Stimulated activated memory B cell treated with anti-CD40 and anti-IgM and Interleukin-4, amounts not matched to agents 10 μg/mL and 1 μg/mL and 100 μg/mL, for 72 hours (primary cell): ENCODE data around the gene TDP1.

Source experiments
- ATAC-seq: fragments of 150-1000 bp; cut with Tn5 transposase; 2 replicates; pipeline ENCODE4 v1.10.0; 2021
- H3K27ac Mint-ChIP-seq: one replicate; pipeline ENCODE4 v1.8.0; 2022; ENCODE audit warnings: mild to moderate bottlenecking, mixed read lengths
- H3K27me3 Mint-ChIP-seq: one replicate; pipeline ENCODE4 v1.8.0; 2022; ENCODE audit warnings: mixed read lengths
- H3K36me3 Mint-ChIP-seq: one replicate; pipeline ENCODE4 v1.8.0; 2022; ENCODE audit warnings: mixed read lengths
- H3K4me1 Mint-ChIP-seq: one replicate; pipeline ENCODE4 v1.8.0; 2022; ENCODE audit warnings: mixed read lengths
- H3K4me3 Mint-ChIP-seq: one replicate; pipeline ENCODE4 v1.8.0; 2022; ENCODE audit warnings: mild to moderate bottlenecking, moderate library complexity, mixed read lengths
- H3K9me3 Mint-ChIP-seq: one replicate; pipeline ENCODE4 v1.8.0; 2022; ENCODE audit warnings: mixed read lengths

Gene TDP1

DNA sequence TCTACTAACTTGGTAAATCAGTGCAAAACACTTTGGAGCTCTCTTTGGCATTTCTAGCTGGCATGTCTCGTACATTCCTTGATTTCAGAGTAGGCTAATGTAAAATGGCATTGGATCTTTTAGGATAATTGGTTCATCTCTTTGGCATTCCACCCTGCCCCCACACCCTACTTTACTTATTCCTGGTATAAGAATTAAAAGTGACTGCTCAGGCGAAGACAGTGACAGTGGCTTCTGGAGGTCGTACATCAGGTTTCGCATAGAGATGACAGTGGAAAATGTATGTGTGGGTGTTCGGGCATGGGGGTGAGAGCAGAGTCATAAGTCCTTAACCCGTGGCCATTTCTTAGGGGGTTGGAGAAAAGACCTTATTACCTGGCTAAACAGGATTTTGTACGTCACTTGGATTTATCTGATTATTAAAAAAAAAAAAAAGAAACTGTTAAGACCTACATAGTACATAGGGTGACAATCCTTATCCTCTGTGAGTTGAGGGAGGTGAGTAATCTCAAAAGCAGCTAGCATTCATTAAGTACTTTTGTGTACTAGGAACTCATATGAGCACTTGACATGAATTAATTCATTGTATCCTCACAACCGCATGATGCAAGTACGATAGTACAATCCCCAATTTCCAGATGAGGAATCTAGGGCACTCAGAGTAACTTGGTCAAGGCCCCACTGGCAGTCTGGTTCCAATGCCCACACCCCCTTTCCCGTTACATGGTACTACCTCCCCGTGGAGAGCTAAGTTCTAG lies 83.7 kb downstream of the TDP1 start:
- peaks cover 7% of the 10 kb centered on the region for H3K4me1 Mint-ChIP-seq
- H3K4me3 Mint-ChIP-seq: no peak overlapping the region
- no peak for ATAC-seq
- H3K36me3 Mint-ChIP-seq: peaks cover 69% of the 10 kb centered on the region
- H3K9me3 Mint-ChIP-seq: no peaks in the 10 kb centered on the region
- no peak overlapping the region for H3K27ac Mint-ChIP-seq
- H3K27me3 Mint-ChIP-seq: no peaks in the 10 kb centered on the region

DNA sequence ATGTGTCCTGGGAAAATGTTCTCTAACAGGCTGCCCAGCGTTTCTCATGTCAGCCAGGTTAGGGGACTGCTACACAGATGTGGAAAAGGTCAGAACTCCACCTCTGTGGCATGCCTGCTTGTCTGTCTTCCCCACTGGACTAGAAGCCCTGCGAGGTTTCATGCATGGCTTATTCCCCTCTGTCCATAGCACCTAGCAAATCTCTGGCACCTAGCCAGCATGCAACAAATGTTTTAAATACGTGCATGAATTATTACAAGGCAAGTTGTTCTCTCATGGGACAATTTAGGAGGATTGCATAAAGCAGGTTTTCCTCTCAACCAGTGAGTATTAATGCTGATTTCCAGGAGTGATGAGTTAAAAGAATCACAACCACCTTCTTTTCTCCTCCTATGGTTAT lies 84.7 kb downstream of the TDP1 start:
- Mint-ChIP-seq H3K27me3 (no peaks in the 10 kb centered on the region), H3K36me3 (peaks cover 69% of the 10 kb centered on the region), H3K27ac (no peak overlapping the region), H3K4me1 (no peaks in the 10 kb centered on the region), H3K9me3 (no peaks in the 10 kb centered on the region), H3K4me3 (no peak overlapping the region)
- ATAC-seq: no peak

DNA sequence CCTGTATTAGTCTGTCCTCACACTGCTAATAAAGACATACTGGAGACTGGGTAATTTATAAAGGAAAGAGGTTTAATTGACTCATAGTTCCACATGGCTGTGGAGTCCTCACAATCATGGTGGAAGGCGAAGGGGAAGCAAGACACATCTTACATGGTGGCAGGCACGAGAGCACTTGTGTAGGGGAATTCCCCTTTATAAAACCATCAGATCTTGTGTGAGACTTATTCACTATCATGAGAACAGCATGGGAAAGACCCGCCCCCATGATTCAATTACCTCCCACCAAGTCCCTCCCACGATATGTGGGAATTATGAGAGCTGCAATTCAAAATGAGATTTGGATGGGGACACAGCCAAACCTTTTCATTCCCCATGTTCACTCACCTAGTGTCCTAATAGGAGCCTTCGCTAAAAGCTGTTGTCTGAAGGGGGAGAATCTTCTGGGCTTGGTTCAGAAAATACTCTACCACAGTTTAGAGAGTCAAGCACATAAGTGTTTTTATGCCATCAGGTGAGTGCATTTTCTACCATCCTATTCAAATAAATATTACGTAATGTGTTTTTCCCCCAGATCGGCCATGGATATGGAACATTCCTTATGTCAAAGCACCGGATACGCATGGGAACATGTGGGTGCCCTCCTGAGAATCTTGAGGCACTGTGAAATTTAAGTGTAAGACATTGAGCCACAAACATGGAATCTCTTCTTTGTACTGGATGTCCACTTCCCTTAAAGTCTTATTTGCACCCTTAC lies 86.9 kb downstream of the TDP1 start:
- no peak overlapping the region for H3K27ac Mint-ChIP-seq
- no peak overlapping the region for H3K4me3 Mint-ChIP-seq
- H3K27me3 Mint-ChIP-seq: no peaks in the 10 kb centered on the region
- no peak for ATAC-seq
- H3K36me3 Mint-ChIP-seq: peaks cover 58% of the 10 kb centered on the region
- H3K9me3 Mint-ChIP-seq: no peaks in the 10 kb centered on the region
- H3K4me1 Mint-ChIP-seq: no peaks in the 10 kb centered on the region

DNA sequence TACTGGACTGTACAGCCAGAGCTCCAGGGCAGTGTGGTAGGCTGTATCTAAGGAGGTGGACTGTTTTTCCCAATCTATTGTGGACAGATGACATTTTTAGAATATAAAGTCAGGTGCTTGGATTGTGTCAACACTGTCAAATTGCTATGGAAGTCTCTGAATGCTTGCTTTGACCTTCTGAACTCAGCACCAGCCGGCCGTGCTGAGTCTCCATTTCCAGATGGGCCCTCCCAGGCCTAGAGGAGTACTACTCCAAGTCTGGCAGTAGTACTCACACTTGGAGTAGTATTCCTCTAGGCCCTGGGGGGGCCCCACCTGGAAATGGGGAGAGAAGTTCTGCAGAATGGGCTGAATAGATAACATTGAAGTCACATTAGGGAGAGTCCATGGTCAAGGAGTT lies 89.9 kb downstream of the TDP1 start:
- H3K4me3 Mint-ChIP-seq: no peak overlapping the region
- peaks cover 2% of the 10 kb centered on the region for H3K27me3 Mint-ChIP-seq
- peaks cover 44% of the 10 kb centered on the region for H3K36me3 Mint-ChIP-seq
- H3K9me3 Mint-ChIP-seq: no peaks in the 10 kb centered on the region
- no peaks in the 10 kb centered on the region for H3K4me1 Mint-ChIP-seq
- H3K27ac Mint-ChIP-seq: no peak overlapping the region
- no peak for ATAC-seq

DNA sequence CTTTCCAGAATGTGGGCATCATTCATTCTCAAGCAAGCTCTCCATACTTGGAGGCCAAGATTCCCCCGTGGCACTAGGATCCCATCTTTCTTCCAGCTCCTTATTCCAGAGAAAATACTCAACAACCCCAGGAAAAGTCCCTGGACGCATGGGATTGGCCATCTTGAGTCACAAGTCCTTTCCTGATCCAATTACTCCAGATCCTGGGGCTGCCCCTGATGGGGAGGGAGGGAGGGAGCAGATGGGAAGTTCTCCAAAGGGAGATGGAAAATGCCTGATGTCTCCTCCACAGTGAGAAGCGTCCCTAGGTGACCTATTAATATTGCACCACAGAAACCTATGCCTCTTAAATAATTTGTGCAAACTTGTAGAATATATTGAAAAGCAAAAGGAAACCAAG lies 93.7 kb downstream of the TDP1 start:
- H3K27me3 Mint-ChIP-seq: peaks cover 35% of the 10 kb centered on the region
- H3K9me3 Mint-ChIP-seq: no peaks in the 10 kb centered on the region
- H3K4me3 Mint-ChIP-seq: no peak overlapping the region
- H3K4me1 Mint-ChIP-seq: no peaks in the 10 kb centered on the region
- H3K36me3 Mint-ChIP-seq: peaks cover 22% of the 10 kb centered on the region
- no peak overlapping the region for H3K27ac Mint-ChIP-seq
- no peak for ATAC-seq

DNA sequence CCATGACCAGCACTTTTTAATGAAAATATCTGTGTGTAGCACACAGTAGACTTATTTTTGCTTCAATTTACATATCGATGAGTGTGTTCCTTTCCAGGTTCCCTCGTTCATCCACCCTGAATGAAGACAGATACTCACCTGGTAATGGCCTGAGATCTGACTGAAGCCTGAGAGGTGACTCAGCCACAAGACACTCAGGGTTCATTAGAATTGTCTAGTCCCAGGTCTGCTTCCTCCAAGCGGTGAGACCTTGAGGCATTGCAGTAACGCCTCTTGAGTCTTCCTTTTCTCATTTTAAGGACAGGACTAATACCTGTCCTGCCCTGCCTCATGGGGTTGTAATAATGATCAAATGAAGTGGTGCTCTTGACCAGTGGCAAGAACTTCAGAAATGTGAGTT lies 94.5 kb downstream of the TDP1 start:
- H3K27me3 Mint-ChIP-seq: peaks cover 44% of the 10 kb centered on the region
- H3K4me1 Mint-ChIP-seq: no peaks in the 10 kb centered on the region
- no peak for ATAC-seq
- H3K36me3 Mint-ChIP-seq: peaks cover 13% of the 10 kb centered on the region
- H3K4me3 Mint-ChIP-seq: no peak overlapping the region
- H3K27ac Mint-ChIP-seq: no peak overlapping the region
- H3K9me3 Mint-ChIP-seq: no peaks in the 10 kb centered on the region

DNA sequence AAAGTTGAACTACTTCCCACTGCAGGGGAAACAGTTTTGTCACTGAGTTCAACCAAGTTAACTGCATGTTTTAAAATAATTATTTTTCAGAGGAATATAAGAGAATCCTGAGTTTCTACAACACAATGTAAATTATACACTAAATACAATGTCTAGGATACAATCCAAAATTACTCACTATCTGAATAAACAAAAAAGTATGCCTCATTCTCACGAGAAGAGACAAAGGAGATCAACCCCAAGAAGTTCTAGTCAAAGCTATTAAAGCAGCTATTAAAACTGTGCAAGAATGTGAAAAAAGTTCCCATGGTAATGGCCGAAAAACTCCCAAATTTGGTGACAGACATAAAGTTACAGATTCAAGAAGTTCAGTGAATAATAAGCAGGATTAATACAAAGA lies 97.3 kb downstream of the TDP1 start:
- Mint-ChIP-seq H3K4me1 (no peaks in the 10 kb centered on the region), H3K27me3 (peaks cover 69% of the 10 kb centered on the region), H3K4me3 (no peak overlapping the region), H3K9me3 (no peaks in the 10 kb centered on the region), H3K36me3 (peaks cover under 1% of the 10 kb centered on the region), H3K27ac (no peak overlapping the region)
- no peak for ATAC-seq

DNA sequence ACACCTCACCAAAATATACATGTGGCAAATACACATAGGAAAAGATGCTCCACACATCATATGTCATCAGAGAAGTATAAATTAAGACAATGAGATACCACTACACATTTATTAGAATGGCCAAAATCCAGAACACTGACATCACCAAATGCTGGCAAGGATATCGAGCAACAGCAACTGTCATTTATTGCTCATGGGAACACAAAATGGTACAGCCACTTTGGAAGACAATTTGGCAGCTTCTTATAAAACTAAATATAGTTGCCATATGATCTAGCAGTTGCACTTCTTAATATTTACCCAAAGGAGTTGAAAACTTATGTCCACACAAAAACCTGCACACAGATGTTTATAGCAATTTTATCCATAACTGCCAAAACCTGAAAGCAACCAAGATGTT lies 99.1 kb downstream of the TDP1 start:
- H3K27me3 Mint-ChIP-seq: peaks cover 84% of the 10 kb centered on the region
- ATAC-seq: no peak

DNA sequence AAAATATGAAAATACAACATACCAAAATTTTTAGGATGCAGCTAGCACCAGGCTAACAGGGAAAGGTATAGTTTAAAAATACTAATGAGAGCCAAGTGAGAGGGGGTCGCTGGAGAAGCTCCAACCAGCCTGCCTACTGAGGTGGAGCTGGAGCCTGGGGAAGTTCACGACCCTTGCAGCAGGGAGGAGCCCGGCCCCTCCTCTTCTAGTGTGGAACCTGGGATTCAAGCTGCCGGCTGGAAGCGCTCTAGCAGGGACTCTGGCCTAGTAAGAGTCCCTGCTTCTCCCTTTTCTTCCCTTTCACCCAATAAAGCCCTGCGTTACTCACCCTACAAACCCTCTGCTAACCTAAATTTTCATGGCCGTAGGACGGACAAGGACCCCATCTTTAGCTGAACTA lies 101.1 kb downstream of the TDP1 start:
- H3K27me3 Mint-ChIP-seq: peaks cover 83% of the 10 kb centered on the region
- no peaks in the 10 kb centered on the region for H3K36me3 Mint-ChIP-seq
- H3K4me1 Mint-ChIP-seq: peaks cover 22% of the 10 kb centered on the region
- H3K4me3 Mint-ChIP-seq: no peak overlapping the region
- ATAC-seq: no peak
- no peak overlapping the region for H3K27ac Mint-ChIP-seq
- H3K9me3 Mint-ChIP-seq: peaks cover 10% of the 10 kb centered on the region

More for the DNA sequence above, 99.1 kb downstream of the TDP1 start:
- Mint-ChIP-seq H3K4me1 (peaks cover 14% of the 10 kb centered on the region), H3K9me3 (peaks cover 10% of the 10 kb centered on the region), H3K36me3 (no peaks in the 10 kb centered on the region), H3K27ac (no peak overlapping the region), H3K4me3 (no peak overlapping the region)

DNA sequence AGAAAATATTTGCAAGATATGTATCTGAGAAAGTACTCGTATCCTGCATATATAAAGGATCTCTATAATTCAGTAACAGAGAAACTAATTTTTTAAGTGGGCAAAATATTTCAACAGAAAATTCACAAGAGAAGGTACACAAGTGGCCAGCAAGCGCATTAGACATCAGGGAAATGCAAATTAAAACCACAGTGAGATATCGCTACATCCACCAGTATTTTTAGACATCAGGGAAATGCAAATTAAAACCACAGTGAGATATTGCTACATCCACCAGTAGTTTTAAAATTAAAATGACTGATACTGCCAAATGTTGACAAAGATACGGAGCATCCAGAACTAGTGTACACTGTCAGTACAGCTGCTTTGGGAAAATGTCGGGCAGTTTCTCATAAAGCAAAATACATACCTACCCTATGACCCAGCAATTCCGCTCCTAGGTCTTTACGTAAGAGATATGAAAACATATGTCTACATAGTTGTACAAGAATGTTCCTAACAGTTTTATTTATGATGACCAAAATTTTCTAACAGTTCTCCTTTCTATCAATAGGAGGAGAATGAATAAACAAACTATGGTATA lies 103.2 kb downstream of the TDP1 start:
- H3K36me3 Mint-ChIP-seq: no peaks in the 10 kb centered on the region
- no peak overlapping the region for H3K27ac Mint-ChIP-seq
- H3K9me3 Mint-ChIP-seq: peaks cover 10% of the 10 kb centered on the region
- peaks cover 87% of the 10 kb centered on the region for H3K27me3 Mint-ChIP-seq
- H3K4me3 Mint-ChIP-seq: no peak overlapping the region
- H3K4me1 Mint-ChIP-seq: peaks cover 38% of the 10 kb centered on the region
- ATAC-seq: no peak

DNA sequence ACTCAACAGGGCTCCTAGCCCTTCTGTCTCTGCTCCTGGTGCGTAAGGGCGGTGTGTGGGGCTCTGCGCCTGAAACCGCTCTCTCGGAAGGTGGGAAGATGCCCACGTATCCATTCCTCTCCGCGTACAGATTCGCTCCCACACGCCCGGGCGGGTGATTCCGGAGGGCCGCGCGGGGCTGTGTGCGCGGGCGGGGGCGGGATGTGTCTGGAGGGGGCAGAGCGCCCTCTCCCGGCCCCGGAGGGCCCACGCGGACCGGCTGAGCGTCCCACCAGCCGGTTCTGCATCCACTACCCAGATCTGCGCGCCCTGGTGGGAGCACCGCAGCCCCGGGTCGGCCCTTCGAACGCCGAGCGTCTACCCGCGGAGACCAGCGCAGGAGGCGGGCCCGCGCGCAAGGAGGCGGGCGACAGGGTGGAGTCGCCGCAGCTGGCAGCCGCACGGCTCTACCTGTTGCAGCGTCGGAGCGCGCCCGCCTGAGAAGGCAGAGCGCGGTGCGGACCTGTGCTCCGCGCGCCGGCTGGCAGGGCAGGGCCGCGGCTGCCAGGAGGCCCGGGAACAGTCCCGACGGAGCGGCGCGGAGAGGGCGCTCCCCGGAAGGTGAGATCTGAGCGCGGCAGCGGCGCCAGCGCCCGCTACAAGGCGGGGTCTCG lies 104.7 kb downstream of the TDP1 start:
- H3K36me3 Mint-ChIP-seq: no peaks in the 10 kb centered on the region
- H3K4me1 Mint-ChIP-seq: peaks cover 38% of the 10 kb centered on the region
- H3K27me3 Mint-ChIP-seq: peaks cover 87% of the 10 kb centered on the region
- no peak overlapping the region for H3K27ac Mint-ChIP-seq
- ATAC-seq: peak; percentile 73
- peak overlapping the region; percentile 62 for H3K4me3 Mint-ChIP-seq
- peaks cover 10% of the 10 kb centered on the region for H3K9me3 Mint-ChIP-seq

DNA sequence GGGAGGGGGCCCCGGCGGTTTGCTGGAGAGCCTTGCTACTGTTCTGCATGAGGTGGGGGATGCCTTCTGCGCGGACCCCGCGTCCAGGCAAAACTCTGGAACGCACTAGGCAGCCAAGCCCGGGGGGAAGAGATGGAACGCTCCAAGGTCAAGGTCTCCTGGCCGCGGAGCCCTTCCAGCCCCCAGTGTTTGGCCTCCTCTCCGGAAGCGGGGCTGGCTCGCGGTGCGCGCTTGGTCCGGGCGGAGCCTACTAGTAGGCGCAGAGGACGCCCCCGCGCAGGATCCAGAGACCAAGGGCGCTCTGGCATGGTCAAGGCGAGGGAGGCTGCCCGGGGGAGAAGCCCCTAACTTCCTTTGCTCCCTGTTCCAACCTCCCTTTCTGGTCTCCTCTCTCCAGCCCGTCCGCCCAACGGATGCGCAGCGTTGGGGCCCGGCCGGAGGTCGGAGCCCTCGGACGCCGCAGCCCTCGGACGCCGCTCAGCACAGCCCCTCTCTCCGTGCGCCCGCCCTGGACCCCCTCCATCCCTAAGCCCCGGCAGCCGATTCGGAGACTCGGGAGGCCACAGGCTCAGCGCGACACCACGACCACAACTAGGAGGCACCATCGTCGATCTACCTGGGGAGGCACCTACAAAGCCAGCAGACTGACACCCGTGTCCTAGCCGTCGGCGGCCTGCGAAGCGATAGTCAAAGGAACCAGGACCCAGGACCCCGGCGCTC lies 105.4 kb downstream of the TDP1 start:
- H3K4me3 Mint-ChIP-seq: peak overlapping the region; percentile 62
- H3K27me3 Mint-ChIP-seq: peaks cover 83% of the 10 kb centered on the region
- H3K27ac Mint-ChIP-seq: no peak overlapping the region
- no peak for ATAC-seq
- H3K36me3 Mint-ChIP-seq: no peaks in the 10 kb centered on the region
- H3K9me3 Mint-ChIP-seq: peaks cover 10% of the 10 kb centered on the region
- H3K4me1 Mint-ChIP-seq: peaks cover 38% of the 10 kb centered on the region

DNA sequence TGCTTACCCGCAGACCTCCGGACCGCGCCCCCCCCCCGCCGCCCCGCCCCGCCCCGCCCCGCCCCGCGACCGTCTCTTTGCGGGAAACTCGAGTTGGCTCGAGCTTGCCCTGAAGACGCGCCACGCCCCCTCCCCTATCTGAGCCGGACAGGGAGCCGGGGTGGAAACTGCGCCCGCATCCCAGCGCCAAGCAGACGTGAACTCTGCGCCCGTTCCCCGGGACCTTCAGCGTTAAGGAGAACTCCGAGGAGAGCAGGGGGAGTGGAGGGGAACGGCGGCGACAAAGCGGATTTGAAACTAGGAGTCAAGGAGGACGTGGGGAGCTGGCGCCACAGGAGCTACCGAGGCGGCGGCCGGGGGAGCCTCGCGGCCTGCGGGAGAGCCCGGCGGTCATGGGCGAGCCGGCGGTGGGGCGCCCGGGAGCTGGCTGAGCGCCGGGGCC lies 106.0 kb downstream of the TDP1 start, which contains the start of gene KCNK13:
Gene KCNK13 (plus strand): TSS at position 310 of the 442 bp plus-strand sequence. CDS start 212 bp downstream, outside the sequence.
- ATAC-seq: no peak
- Mint-ChIP-seq H3K4me3 (peak within 1 kb of the TSS; percentile 86), H3K9me3 (peaks cover 10% of the 10 kb centered on the region), H3K36me3 (no peaks in the 10 kb centered on the region), H3K27ac (no peak within 1 kb of the TSS), H3K27me3 (peaks cover 77% of the 10 kb centered on the region), H3K4me1 (peaks cover 38% of the 10 kb centered on the region)

DNA sequence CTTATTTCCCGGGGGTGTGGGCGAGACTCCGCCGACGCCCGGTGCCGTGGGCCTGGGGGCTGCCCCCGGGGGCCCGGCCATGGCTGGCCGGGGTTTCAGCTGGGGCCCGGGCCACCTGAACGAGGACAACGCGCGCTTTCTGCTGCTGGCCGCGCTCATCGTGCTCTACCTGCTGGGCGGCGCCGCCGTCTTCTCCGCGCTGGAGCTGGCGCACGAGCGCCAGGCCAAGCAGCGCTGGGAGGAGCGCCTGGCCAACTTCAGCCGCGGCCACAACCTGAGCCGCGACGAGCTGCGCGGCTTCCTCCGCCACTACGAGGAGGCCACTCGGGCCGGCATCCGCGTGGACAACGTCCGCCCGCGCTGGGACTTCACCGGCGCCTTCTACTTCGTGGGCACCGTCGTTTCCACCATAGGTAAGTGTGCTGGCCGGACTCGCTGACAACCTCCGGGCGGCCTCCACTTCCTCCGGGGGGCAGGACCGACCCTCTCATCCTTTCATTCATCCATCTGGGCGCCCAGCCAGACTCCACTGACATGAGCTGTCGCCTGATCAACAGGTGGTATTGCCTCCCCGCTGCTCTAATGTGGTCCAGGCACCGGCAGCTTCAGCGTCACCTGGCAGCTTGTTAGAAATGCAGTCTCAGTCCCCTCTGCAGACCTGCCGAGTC lies 106.5 kb downstream of the TDP1 start:
- H3K36me3 Mint-ChIP-seq: no peaks in the 10 kb centered on the region
- peak; percentile 46 for ATAC-seq
- peaks cover 10% of the 10 kb centered on the region for H3K9me3 Mint-ChIP-seq
- peaks cover 38% of the 10 kb centered on the region for H3K4me1 Mint-ChIP-seq
- H3K27ac Mint-ChIP-seq: no peak overlapping the region
- H3K27me3 Mint-ChIP-seq: peaks cover 71% of the 10 kb centered on the region
- H3K4me3 Mint-ChIP-seq: peak overlapping the region; percentile 81
